NCI-H82 (cell line): Measurements from ENCODE around the gene SEZ6.
A peak's percentile ranks its signal among the peaks of the same experiment; 100 is the strongest.

Source experiments
- DNase-seq: peaks from one replicate; lab custom pipeline; 2025; lab: John Stamatoyannopoulos, UW

The SEZ6 gene

DNA sequence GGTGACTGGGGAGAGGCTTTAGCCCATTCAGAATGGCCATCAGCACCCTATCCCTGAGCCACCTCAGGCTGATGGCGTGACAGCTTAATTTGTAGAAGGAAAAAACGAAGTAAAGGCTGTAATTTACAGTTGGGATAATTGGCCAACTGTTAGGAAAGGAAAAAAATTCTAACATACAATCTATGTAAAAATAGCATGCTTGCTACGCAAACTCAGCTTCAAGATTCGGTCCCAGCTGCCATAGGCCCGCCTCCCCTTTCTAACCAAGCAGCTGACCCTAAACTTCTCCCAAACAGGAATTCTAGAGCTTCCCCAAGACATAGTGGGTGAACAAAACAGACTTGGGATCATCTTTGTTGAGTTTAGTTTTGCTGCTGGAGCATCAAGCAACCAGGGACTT is 4.9 kb downstream of the SEZ6 start:
- DNase-seq, result no peak

- no peak for DNase-seq
Observed at GRCh38 chr17:28999206-28999605, 6.6 kb downstream of the SEZ6 start.

DNA sequence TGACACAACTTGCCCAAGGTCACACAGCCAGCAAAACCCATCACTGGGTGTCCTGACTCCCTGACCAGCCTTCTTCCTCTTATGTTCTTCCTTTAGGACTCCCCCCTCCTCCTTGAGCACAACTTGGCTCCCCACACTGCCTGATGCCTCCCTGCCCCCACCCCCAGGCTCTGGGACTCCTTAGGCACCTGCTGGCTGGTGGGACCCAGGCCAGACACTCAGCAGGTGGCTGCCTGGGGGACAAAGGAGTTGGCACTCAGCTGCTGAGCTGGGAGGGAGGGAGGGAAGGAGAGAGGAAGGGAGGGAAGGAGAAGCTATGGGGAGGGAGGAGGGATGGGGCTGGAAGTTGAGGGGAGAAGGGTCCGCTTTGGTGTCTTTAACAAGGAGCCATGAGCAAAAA is 8.0 kb downstream of the SEZ6 start:
- DNase-seq, result no peak

- no peak for DNase-seq
Observed at GRCh38 chr17:28996554-28997096, 9.2 kb downstream of the SEZ6 start.

- no peak for DNase-seq
Observed at GRCh38 chr17:28993645-28994426, 12.0 kb downstream of the SEZ6 start.

DNA sequence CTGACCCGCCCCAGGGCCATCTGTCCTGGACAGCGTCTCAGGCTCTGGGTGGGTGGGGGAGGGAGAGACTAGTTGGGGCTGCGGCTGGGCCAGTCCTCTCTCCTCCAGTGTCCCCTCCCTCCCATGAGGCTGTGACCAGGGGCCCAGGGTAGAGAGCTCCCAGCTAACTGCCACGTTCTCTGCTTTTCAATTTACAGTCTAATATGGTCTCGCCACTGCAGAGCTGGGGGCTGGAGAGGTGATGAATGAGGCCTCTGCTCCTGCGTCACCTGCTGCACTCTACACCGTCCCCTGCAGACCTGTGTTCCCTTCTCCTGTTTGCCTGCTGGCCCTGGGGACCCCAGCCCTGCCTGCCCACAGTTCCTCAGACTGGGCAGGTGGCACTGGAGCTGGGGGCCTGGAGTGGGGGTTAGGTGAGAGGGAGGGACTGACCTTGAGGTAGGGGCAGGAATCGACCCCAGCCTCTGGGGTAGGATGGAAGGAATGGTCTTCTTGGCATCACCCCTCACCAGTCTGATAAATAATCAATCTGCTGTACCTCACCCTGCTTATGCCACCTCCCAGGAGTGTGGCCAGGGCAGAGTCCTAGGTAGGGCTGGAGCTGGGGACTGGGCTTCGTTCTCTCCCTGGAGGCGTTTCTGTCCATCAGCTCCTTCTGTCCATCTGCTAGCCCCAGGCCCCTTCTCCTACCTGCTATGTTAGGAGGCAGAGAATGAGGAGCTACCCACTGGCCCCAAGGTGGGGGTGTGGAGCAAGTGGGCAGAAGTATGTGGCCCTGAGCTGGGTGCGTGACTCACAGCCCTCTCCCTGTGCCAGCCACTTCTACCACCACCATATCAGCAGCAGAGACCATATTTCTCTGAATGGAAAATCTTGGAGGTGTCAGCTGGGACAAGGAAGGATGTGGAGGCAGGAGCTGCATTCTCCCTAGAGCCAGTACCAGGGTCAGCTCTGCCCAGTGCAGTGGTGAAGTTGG is 12.9 kb downstream of the SEZ6 start:
- no peak for DNase-seq

GRCh38 chr17:28992185-28992584 is 13.6 kb downstream of the SEZ6 start:
- DNase-seq, result no peak

GRCh38 chr17:28991779-28992178 is 14.1 kb downstream of the SEZ6 start:
- DNase-seq, result no peak

DNA sequence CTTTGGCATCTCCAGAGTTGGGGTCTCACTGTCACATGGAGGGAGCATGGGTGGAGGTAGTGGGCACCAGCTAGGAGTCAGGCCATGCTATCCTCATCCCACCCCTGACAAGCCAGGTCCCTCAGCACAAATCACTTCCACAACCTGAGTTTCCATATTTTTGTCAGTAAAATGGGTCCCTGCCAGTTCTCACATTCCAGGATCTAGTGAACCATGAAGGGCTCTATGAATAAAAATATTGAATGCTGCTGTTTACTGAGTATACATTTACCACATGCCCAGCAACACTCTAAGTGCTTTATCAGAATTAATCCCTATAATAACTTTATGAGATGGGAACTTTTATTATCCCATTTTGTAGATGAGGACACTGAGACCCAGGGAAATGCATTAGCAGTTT is 16.8 kb downstream of the SEZ6 start:
- no peak for DNase-seq

GRCh38 chr17:28988475-28988874 is 17.4 kb downstream of the SEZ6 start:
- DNase-seq, result no peak

DNA sequence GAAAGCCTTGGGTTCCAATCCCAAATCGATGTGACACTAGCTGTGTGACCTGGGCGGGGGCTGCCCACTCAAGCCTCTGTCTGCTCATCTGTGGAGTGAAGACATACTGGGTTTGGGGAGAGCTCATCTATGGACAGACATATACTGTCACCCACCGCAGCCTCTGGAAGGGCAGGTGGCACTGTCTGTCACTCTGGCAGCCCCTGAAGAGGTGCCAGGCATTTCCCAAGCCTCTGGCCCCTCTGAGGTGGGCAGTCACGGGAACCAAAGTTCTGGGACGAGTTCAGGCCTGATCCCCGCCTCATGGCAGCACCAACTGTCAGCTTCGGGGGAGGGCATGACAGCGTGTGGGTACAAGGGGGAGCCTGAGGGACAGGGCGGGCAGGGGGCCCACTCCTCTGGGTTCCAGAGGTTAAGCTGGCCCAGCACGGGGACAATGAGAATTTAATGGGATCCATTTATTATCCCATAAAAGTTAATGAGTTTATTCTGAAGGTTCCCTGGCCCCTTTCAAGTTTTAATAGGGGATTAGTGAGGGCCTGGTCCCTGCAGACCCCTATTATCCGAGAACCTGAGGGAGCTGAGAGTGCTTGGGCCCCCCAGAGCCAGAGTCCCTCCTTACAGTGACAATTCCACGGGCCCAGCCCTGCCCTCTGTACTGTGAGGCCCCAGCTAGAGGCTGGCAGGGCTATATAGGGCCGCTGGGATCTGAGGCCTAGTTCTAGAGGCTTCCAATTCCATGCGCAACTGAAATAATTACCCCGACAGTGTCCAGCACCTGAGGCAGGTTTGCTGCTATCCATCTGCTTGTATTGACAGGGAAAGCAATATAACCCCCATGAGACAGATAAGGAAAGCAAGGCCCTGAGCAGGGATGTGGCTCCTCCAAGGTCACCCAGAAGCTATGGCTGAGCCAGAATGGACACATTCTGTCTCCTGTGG is 18.8 kb downstream of the SEZ6 start:
- peak; percentile 86 for DNase-seq

GRCh38 chr17:28985950-28986713 is 19.7 kb downstream of the SEZ6 start:
- DNase-seq, result peak; percentile 89

- DNase-seq, result peak; percentile 90
Observed at GRCh38 chr17:28983286-28984230, 22.3 kb downstream of the SEZ6 start.

DNA sequence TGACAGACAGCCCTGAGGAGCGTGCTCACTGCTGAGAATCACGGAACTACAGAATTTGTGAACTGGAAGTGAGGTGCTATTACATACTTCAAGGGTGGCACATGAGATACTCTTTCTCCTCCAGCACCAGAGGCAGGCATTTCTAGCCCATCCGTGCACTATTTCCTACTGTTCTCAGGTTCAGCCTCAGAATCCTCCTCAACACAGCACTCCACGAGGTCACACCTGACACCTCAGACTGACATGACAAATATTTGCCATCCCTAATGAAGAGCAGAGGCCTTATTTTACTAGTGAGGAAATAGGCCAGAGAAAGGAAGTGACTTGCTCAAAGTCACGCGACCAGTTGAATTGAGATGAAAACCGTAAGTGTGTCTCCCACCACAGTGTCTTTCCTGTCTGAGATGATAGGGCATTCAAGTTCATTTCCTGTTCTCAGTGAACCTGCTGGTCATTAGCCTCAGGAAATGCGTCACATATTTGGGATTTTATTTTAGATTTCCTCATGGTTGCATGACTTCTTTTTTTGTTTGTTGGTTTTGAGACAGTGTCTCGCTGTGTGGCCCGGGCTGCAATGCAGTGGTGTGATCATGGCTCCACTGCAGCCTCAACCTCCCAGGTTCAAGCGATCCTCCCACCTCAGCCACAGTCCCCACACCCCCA is 23.6 kb downstream of the SEZ6 start:
- no peak for DNase-seq

DNA sequence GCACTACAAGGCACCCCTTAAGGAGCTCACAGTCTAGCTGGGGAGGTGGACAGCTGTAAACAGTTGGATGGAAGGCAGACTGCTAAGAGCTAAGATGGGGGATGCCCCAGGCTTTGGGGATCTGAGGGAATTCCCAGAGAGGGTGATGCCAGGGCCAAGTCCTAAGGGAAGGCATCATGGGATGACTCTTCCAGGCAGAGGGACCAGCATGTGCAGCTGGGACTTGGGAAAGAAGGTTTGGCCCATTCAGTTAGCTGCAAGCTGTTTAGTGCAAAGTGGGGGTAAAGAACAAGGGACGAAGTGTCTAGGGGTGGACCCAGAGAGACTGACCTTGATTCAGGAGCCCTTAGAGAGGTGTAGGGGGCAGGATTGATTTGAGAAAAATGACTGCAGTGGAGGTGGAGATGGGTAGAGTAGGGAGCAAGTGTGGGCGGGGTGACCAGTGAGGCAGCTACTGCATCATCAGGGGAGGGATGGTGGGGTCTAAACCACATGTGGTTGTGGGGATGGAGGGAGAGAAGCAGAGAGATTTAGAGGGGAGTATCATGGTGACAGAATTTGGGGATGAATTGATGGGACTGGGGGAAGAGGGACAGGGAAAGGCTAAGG is 27.4 kb downstream of the SEZ6 start:
- DNase-seq, result no peak

GRCh38 chr17:28977659-28978355 is 28.0 kb downstream of the SEZ6 start:
- DNase-seq, result no peak

DNA sequence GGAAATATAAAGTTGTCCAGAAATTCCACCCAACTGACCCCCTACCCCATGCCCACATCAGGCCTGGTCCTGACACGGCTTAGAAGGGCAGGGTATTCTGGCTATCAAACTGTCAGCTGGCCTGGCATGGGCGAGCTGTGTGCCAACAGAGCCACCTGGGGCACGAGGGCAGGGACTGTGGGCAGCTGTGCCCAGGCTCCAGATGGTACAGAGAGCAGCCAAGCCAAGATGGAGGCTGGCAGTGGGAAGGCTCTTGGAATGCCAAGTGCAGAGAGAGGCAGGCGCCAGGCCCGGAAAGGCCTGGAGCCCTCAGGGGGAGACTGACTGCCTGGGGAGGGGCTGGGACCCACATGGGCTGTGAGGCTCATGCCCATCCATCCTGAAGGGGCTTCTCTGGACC is 30.2 kb downstream of the SEZ6 start:
- DNase-seq, result no peak

- DNase-seq, result no peak
Observed at GRCh38 chr17:28975031-28975430, 30.8 kb downstream of the SEZ6 start.
